MM.1S (cell line): ENCODE measurements around the gene MUC4.

Source experiments
- EZH2 ChIP-seq: fragments of 300-600 bp; sonication (generic); optimal IDR thresholded peaks from 2 replicates; pipeline ENCODE3; 2017; ENCODE audit warnings: low read depth, mild to moderate bottlenecking, antibody characterized with exemption, low read length, mixed read lengths
- EZH2phosphoT487 ChIP-seq: fragments of 300-600 bp; sonication (generic); IDR thresholded peaks from 2 replicates; pipeline ENCODE4 v1.6.1; 2018; ENCODE audit warnings: antibody characterized with exemption, low read length
- TF ChIP-seq, protein P1 (sequence below): fragments of 300-600 bp; sonication (generic); IDR thresholded peaks from 2 replicates; pipeline ENCODE4 v1.5.1; 2016; ENCODE audit warnings: antibody characterized with exemption, low read length, mixed read lengths

DNA sequence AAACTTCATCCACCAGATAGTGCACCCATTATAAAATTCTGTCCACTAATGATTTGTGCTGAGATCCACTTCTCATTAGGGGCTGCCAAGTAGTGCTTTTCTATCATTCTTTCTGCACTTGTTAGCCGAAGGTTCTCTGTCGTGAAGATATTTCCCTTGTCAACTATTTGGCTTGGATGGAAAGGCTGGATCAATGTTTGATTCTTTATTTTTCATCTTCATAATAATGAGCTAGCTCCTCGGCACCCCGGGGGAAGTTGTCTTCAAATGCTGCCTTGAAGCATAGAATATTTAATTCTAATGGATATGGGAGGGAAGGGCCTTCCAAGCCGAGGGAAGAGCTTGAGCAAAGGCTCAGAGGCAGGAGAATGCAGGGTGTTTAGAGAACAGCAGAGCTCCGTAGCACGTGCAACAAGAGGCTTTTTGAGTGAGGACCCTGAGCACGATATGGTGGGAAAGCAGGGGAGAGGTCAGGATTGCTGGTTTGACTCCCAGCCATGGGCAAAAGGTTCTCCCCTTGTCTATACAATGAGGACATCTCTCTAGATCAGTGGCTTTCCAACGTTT, 107.2 kb downstream of the MUC4 start:
- TF ChIP-seq EZH2phosphoT487 (no peak), EZH2 (no peak)
- TF ChIP-seq, protein P1, sequence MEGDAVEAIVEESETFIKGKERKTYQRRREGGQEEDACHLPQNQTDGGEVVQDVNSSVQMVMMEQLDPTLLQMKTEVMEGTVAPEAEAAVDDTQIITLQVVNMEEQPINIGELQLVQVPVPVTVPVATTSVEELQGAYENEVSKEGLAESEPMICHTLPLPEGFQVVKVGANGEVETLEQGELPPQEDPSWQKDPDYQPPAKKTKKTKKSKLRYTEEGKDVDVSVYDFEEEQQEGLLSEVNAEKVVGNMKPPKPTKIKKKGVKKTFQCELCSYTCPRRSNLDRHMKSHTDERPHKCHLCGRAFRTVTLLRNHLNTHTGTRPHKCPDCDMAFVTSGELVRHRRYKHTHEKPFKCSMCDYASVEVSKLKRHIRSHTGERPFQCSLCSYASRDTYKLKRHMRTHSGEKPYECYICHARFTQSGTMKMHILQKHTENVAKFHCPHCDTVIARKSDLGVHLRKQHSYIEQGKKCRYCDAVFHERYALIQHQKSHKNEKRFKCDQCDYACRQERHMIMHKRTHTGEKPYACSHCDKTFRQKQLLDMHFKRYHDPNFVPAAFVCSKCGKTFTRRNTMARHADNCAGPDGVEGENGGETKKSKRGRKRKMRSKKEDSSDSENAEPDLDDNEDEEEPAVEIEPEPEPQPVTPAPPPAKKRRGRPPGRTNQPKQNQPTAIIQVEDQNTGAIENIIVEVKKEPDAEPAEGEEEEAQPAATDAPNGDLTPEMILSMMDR, result no peak
